HepG2 (cell line): ENCODE measurements around the gene RCOR1. TPM values are rescaled to one million over a fixed set of nuclear protein-coding genes. Genes with fewer than 3 reads are reported as not detected.

Source experiments
- FOXK1 ChIP-seq: sonication (generic); formaldehyde crosslinking; IDR thresholded peaks from 2 replicates; pipeline ENCODE4 v1.4.0; 2020; ENCODE audit warnings: low read depth, missing genetic modification reagents, borderline replicate concordance
- LCORL ChIP-seq, 2 experiments: fragments of 450-650 bp in 1 of 2; sonication (generic) in 1 of 2; formaldehyde crosslinking in 1 of 2; IDR thresholded peaks; 2 replicates each; pipeline versions ENCODE4 v1.5.0 to v1.6.1; 2017 to 2020; ENCODE audit warnings: antibody characterized with exemption in 1 of 2, missing genetic modification reagents in 1 of 2
- NFYB ChIP-seq: sonication (generic); formaldehyde crosslinking; IDR thresholded peaks from 2 replicates; pipeline ENCODE4 v1.4.0; 2020; ENCODE audit warnings: missing genetic modification reagents
- PHB2 ChIP-seq: fragments of 450-650 bp; IDR thresholded peaks from 2 replicates; pipeline ENCODE4 v1.6.1; 2018; ENCODE audit not compliant: partially characterized antibody
- SNAPC2 ChIP-seq: sonication (generic); formaldehyde crosslinking; IDR thresholded peaks from 2 replicates; pipeline ENCODE4 v1.8.1; 2022; ENCODE audit warnings: mild to moderate bottlenecking, missing genetic modification reagents
- ZNF562 ChIP-seq: sonication (generic); formaldehyde crosslinking; IDR thresholded peaks from 2 replicates; pipeline ENCODE4 v1.8.0; 2022; ENCODE audit warnings: missing genetic modification reagents, borderline replicate concordance
- ZNF883 ChIP-seq: sonication (generic); formaldehyde crosslinking; IDR thresholded peaks from 2 replicates; pipeline ENCODE4 v1.5.1; 2020; ENCODE audit warnings: mild to moderate bottlenecking, missing genetic modification reagents; ENCODE audit errors: not compliant biosample characterization
- polyA plus RNA-seq, 8 experiments: library from polyadenylated mRNA; depleted of rRNA in 3 of 8; stranded (reverse) in 7 of 8; unstranded in 1 of 8; fragments of >200 nt; fragmentation: Illumina TruSeq in 4 of 8; extraction: Trizol in 4 of 8; gene quantifications; 2 replicates each; pipeline versions ENCODE4 v1.2.1 to v1.2.3, GENCODE V29; 2011 to 2016; ENCODE audit warnings: low read depth in 4 of 8, missing spikeins in 1 of 8, mixed read lengths in 1 of 8; ENCODE audit not compliant: insufficient read depth in 1 of 8
- total RNA-seq, 5 experiments: library from RNA; depleted of rRNA; stranded (reverse); fragments of >200 nt; fragmentation: Illumina TruSeq; extraction: Trizol; gene quantifications; 2 replicates each; pipeline ENCODE4 v1.2.3, GENCODE V29; 2016; ENCODE audit warnings: low read depth in 1 of 5
- TF ChIP-seq, protein P1 (sequence below), 2 experiments: sonication (generic) in 1 of 2; formaldehyde crosslinking in 1 of 2; IDR thresholded peaks; 2 replicates each; pipeline versions ENCODE4 v1.4.0 to v1.6.1; 2018 to 2020; ENCODE audit warnings: missing genetic modification reagents in 2 of 2, borderline replicate concordance in 1 of 2, low read depth in 1 of 2, mild to moderate bottlenecking in 1 of 2, missing biosample characterization in 1 of 2
- TF ChIP-seq, protein P2 (sequence below): sonication (generic); formaldehyde crosslinking; IDR thresholded peaks from 2 replicates; pipeline ENCODE4 v1.8.1; 2023; ENCODE audit warnings: mild to moderate bottlenecking, inconsistent platforms, moderate library complexity, missing genetic modification reagents, borderline replicate concordance
- TF ChIP-seq, protein P3 (sequence below): sonication (generic); formaldehyde crosslinking; IDR thresholded peaks from 2 replicates; pipeline ENCODE4 v1.4.0; 2020; ENCODE audit warnings: missing genetic modification reagents, mild to moderate bottlenecking, borderline replicate concordance
- TF ChIP-seq, protein P4 (sequence below): sonication (generic); formaldehyde crosslinking; conservative IDR thresholded peaks from 2 replicates; pipeline ENCODE4 v1.4.0; 2020; ENCODE audit warnings: missing genetic modification reagents
- TF ChIP-seq, protein P5 (sequence below): sonication (generic); formaldehyde crosslinking; IDR thresholded peaks from 2 replicates; pipeline ENCODE4 v1.5.0; 2020; ENCODE audit warnings: mild to moderate bottlenecking, missing genetic modification reagents, borderline replicate concordance

RCOR1 gene
- total and polyA plus RNA-seq, 2 of the 13 experiments (the other 11 are each of a cell fraction or from before 2014, with no cell fraction given): 10.2 to 11.1 TPM

DNA sequence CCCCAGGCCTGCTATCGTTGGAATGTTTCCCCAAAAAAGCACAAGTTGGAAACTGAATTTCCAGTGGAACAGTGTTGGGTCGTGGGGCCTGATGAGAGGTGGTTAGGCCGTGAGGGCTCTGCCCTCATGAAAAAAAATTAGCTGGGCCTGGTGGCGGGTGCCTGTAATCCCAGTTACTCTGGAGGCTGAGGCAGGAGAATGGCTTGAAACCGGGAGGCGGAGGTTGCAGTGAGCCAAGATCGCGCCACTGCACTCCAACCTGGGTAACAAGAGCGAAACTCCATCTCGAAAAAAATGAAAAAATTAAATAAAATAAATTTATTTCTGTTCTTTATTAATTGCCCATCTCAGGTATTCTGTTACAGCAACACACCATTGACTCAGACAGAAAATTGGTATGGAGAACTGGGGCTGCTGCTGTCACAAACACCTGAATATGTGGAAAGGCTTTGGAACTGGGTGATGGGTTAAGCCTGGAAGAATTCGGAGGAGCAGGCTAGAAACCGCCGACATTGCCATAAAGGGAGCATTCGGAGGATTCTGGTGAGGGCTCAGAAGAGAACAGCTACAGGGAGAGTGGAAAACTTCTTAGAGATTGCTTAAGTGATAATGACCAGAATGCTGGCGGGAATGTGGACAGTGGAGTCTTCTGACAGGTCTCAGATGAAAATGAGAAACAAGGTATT lies 17.1 kb upstream of the RCOR1 start (continued):
- TF ChIP-seq, protein P1, sequence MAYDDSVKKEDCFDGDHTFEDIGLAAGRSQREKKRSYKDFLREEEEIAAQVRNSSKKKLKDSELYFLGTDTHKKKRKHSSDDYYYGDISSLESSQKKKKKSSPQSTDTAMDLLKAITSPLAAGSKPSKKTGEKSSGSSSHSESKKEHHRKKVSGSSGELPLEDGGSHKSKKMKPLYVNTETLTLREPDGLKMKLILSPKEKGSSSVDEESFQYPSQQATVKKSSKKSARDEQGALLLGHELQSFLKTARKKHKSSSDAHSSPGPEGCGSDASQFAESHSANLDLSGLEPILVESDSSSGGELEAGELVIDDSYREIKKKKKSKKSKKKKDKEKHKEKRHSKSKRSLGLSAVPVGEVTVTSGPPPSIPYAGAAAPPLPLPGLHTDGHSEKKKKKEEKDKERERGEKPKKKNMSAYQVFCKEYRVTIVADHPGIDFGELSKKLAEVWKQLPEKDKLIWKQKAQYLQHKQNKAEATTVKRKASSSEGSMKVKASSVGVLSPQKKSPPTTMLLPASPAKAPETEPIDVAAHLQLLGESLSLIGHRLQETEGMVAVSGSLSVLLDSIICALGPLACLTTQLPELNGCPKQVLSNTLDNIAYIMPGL (CRISPR knock-in tag; IDR thresholded peaks at IDR 0.05; ENCODE audit: borderline replicate concordance in 1 of 2, low read depth in 1 of 2): 0 out of 4 replicates have a peak, but pooled peaks of 1 of the 2 experiments have one; percentile 16
- TF ChIP-seq ZNF883 (no peak), ZNF562 (no peak), PHB2 (no peak), NFYB (CRISPR knock-in tag) (no peak), SNAPC2 (CRISPR knock-in tag) (no peak), FOXK1 (no peak), LCORL (IDR thresholded peaks at IDR 0.05) (no peak), LCORL (CRISPR knock-in tag; IDR thresholded peaks at IDR 0.05) (peak; percentile 6; the same call in 1 of the 2 replicates)
- TF ChIP-seq, protein P2, sequence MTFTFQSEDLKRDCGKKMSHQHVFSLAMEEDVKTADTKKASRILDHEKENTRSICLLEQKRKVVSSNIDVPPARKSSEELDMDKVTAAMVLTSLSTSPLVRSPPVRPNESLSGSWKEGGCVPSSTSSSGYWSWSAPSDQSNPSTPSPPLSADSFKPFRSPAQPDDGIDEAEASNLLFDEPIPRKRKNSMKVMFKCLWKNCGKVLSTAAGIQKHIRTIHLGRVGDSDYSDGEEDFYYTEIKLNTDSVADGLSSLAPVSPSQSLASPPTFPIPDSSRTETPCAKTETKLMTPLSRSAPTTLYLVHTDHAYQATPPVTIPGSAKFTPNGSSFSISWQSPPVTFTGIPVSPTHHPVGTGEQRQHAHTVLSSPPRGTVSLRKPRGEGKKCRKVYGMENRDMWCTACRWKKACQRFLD (CRISPR knock-in tag): no peak
- TF ChIP-seq, protein P3, sequence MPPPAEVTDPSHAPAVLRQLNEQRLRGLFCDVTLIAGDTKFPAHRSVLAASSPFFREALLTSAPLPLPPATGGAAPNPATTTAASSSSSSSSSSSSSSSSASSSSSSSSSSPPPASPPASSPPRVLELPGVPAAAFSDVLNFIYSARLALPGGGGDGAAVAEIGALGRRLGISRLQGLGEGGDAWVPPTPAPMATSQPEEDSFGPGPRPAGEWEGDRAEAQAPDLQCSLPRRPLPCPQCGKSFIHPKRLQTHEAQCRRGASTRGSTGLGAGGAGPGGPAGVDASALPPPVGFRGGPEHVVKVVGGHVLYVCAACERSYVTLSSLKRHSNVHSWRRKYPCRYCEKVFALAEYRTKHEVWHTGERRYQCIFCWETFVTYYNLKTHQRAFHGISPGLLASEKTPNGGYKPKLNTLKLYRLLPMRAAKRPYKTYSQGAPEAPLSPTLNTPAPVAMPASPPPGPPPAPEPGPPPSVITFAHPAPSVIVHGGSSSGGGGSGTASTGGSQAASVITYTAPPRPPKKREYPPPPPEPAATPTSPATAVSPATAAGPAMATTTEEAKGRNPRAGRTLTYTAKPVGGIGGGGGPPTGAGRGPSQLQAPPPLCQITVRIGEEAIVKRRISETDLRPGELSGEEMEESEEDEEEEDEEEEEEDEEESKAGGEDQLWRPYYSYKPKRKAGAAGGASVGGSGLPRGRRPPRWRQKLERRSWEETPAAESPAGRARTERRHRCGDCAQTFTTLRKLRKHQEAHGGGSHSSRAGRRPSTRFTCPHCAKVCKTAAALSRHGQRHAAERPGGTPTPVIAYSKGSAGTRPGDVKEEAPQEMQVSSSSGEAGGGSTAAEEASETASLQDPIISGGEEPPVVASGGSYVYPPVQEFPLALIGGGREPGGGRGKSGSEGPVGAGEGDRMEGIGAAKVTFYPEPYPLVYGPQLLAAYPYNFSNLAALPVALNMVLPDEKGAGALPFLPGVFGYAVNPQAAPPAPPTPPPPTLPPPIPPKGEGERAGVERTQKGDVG (CRISPR knock-in tag): 0 out of 2 replicates have a peak, but pooled peaks have one; percentile 20
- TF ChIP-seq, protein P4, sequence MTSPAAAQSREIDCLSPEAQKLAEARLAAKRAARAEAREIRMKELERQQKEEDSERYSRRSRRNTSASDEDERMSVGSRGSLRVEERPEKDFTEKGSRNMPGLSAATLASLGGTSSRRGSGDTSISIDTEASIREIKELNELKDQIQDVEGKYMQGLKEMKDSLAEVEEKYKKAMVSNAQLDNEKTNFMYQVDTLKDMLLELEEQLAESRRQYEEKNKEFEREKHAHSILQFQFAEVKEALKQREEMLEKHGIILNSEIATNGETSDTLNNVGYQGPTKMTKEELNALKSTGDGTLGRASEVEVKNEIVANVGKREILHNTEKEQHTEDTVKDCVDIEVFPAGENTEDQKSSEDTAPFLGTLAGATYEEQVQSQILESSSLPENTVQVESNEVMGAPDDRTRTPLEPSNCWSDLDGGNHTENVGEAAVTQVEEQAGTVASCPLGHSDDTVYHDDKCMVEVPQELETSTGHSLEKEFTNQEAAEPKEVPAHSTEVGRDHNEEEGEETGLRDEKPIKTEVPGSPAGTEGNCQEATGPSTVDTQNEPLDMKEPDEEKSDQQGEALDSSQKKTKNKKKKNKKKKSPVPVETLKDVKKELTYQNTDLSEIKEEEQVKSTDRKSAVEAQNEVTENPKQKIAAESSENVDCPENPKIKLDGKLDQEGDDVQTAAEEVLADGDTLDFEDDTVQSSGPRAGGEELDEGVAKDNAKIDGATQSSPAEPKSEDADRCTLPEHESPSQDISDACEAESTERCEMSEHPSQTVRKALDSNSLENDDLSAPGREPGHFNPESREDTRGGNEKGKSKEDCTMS (CRISPR knock-in tag): no peak
- TF ChIP-seq, protein P5, sequence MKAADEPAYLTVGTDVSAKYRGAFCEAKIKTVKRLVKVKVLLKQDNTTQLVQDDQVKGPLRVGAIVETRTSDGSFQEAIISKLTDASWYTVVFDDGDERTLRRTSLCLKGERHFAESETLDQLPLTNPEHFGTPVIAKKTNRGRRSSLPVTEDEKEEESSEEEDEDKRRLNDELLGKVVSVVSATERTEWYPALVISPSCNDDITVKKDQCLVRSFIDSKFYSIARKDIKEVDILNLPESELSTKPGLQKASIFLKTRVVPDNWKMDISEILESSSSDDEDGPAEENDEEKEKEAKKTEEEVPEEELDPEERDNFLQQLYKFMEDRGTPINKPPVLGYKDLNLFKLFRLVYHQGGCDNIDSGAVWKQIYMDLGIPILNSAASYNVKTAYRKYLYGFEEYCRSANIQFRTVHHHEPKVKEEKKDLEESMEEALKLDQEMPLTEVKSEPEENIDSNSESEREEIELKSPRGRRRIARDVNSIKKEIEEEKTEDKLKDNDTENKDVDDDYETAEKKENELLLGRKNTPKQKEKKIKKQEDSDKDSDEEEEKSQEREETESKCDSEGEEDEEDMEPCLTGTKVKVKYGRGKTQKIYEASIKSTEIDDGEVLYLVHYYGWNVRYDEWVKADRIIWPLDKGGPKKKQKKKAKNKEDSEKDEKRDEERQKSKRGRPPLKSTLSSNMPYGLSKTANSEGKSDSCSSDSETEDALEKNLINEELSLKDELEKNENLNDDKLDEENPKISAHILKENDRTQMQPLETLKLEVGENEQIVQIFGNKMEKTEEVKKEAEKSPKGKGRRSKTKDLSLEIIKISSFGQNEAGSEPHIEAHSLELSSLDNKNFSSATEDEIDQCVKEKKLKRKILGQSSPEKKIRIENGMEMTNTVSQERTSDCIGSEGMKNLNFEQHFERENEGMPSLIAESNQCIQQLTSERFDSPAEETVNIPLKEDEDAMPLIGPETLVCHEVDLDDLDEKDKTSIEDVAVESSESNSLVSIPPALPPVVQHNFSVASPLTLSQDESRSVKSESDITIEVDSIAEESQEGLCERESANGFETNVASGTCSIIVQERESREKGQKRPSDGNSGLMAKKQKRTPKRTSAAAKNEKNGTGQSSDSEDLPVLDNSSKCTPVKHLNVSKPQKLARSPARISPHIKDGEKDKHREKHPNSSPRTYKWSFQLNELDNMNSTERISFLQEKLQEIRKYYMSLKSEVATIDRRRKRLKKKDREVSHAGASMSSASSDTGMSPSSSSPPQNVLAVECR (CRISPR knock-in tag): peak; percentile 5; the same call in 1 of the 2 replicates
